NCI-H526 treated with DMSO at 0.1 percent for 48 hours (cell line): ENCODE measurements around the gene SIPA1.
"Not testable (repeated sequence)": the region's sequence is repeated elsewhere in the genome, so short reads cannot be mapped to it uniquely, and the experiment has no call there.

Experiments used
- DNase-seq: peaks from one replicate; lab custom pipeline; 2025; lab: John Stamatoyannopoulos, UW

SIPA1 gene

GRCh38 chr11:65645710-65646109 lies 7.8 kb downstream of the SIPA1 start:
- DNase-seq = no peak

GRCh38 chr11:65646288-65646957 lies 8.5 kb downstream of the SIPA1 start:
- no peak for DNase-seq

GRCh38 chr11:65646958-65647701 lies 9.2 kb downstream of the SIPA1 start:
- peak; percentile 45 for DNase-seq

GRCh38 chr11:65648997-65649493 lies 11.1 kb downstream of the SIPA1 start:
- DNase-seq = no peak

GRCh38 chr11:65649656-65650546 lies 12.0 kb downstream of the SIPA1 start:
- DNase-seq = no peak

GRCh38 chr11:65650547-65651338 lies 12.8 kb downstream of the SIPA1 start:
- no peak for DNase-seq

- no peak for DNase-seq
Measured at GRCh38 chr11:65651339-65651588, 13.4 kb downstream of the SIPA1 start.

GRCh38 chr11:65651589-65652510 lies 13.9 kb downstream of the SIPA1 start:
- DNase-seq = no peak

- peak; percentile 81 for DNase-seq
Measured at GRCh38 chr11:65652511-65653228, 14.8 kb downstream of the SIPA1 start.

- no peak for DNase-seq
Measured at GRCh38 chr11:65653229-65654225, 15.6 kb downstream of the SIPA1 start.

GRCh38 chr11:65654375-65655349 lies 16.8 kb downstream of the SIPA1 start:
- DNase-seq = no peak

GRCh38 chr11:65655570-65656332 lies 17.9 kb downstream of the SIPA1 start:
- DNase-seq = no peak

GRCh38 chr11:65657426-65657825 lies 19.5 kb downstream of the SIPA1 start:
- DNase-seq = no peak

- DNase-seq = no peak
Measured at GRCh38 chr11:65658174-65659021, 20.5 kb downstream of the SIPA1 start.

- DNase-seq = no peak
Measured at GRCh38 chr11:65660038-65660437, 22.1 kb downstream of the SIPA1 start.

GRCh38 chr11:65660908-65661307 lies 23.0 kb downstream of the SIPA1 start:
- not testable (repeated sequence) for DNase-seq
